C4-2B (cell line): ENCODE measurements around the gene TNPO1.

Experiments
- CTCF ChIP-seq: fragments of 450-650 bp; conservative IDR thresholded peaks from 2 replicates; pipeline ENCODE4 v1.5.1; 2017; ENCODE audit warnings: mild to moderate bottlenecking
- ZFX ChIP-seq: fragments of 450-650 bp; IDR thresholded peaks from 2 replicates; pipeline ENCODE4 v1.6.1; 2017

- TF ChIP-seq CTCF (no peak), ZFX (no peak)
Observed at GRCh38 chr5:72849546-72849945, 33.1 kb downstream of the TNPO1 start.
